Smooth muscle cell (in vitro differentiated cells): ENCODE results near the gene NEUROG1. TPM values are rescaled to one million over a fixed set of nuclear protein-coding genes. Genes with fewer than 3 reads are reported as not detected.

ENCODE experiments used
- DNase-seq: peaks from one replicate; lab custom pipeline; 2025; ENCODE audit not compliant: unreplicated experiment; lab: John Stamatoyannopoulos, UW
- H2AFZ ChIP-seq: fragments of 200-600 bp; sonication (generic); 2 replicates; pipeline ENCODE4 v1.6.0; 2016; ENCODE audit warnings: antibody characterized with exemption, low read depth, mild to moderate bottlenecking
- H3F3A ChIP-seq: fragments of 200-600 bp; sonication (generic); 2 replicates; pipeline ENCODE4 v1.6.0; 2017; ENCODE audit warnings: antibody characterized with exemption, low read depth
- H3K27ac ChIP-seq: fragments of 200-600 bp; sonication (generic); 2 replicates; pipeline ENCODE4 v1.5.1; 2016; ENCODE audit warnings: low read depth, mild to moderate bottlenecking
- H3K27me3 ChIP-seq: fragments of 200-600 bp; sonication (generic); 2 replicates; pipeline ENCODE4 v1.6.1; 2016; ENCODE audit warnings: low read depth, mild to moderate bottlenecking
- H3K36me3 ChIP-seq: fragments of 200-600 bp; sonication (generic); 2 replicates; pipeline ENCODE4 v1.5.1; 2016; ENCODE audit warnings: low read depth
- H3K4me1 ChIP-seq: fragments of 200-600 bp; sonication (generic); 2 replicates; pipeline ENCODE4 v1.5.1; 2016; ENCODE audit warnings: low read depth
- H3K4me2 ChIP-seq: fragments of 200-600 bp; sonication (generic); 2 replicates; pipeline ENCODE4 v1.6.0; 2016; ENCODE audit warnings: mild to moderate bottlenecking
- H3K4me3 ChIP-seq: fragments of 200-600 bp; sonication (generic); 2 replicates; pipeline ENCODE4 v1.5.1; 2016; ENCODE audit warnings: mild to moderate bottlenecking
- H3K79me2 ChIP-seq: fragments of 200-600 bp; sonication (generic); 2 replicates; pipeline ENCODE4 v1.6.0; 2016; ENCODE audit warnings: low read depth, mild to moderate bottlenecking
- H3K9ac ChIP-seq: fragments of 200-600 bp; sonication (generic); 2 replicates; pipeline ENCODE4 v1.6.0; 2016; ENCODE audit warnings: low read depth
- H3K9me3 ChIP-seq: fragments of 200-600 bp; sonication (generic); replicated peaks from 2 replicates; pipeline ENCODE4 v1.5.1; 2016; ENCODE audit warnings: low read depth
- H4K20me1 ChIP-seq: fragments of 200-600 bp; sonication (generic); 2 replicates; pipeline ENCODE4 v1.6.0; 2016; ENCODE audit warnings: low read depth
- WGBS: methylation state at CpG from one replicate; pipeline ENCODE4 v1.1.7; 2016; ENCODE audit warnings: low lambda C conversion rate; 5-methylcytosine and 5-hydroxymethylcytosine counted together
- polyA plus RNA-seq: library from polyadenylated mRNA; unstranded; fragments of >200 nt; fragmentation: Nextera tagmentation; extraction: Ambion mirVana; gene quantifications from 2 replicates; pipeline ENCODE4 v1.2.1, GENCODE V29; 2016
- total RNA-seq: library from RNA; depleted of rRNA; stranded (reverse); fragments of >200 nt; gene quantifications from 2 replicates; pipeline ENCODE4 v1.2.3, GENCODE V29; 2014
- TF ChIP-seq, protein P1 (sequence below): fragments of 200-600 bp; sonication (generic); IDR thresholded peaks from 2 replicates; pipeline ENCODE4 v1.5.1; 2017; ENCODE audit warnings: borderline replicate concordance, mild to moderate bottlenecking, antibody characterized with exemption; ENCODE audit not compliant: insufficient read depth, poor library complexity, severe bottlenecking

Gene NEUROG1
- total and polyA plus RNA-seq, 2 experiments from 2014 or later: not detected

DNA sequence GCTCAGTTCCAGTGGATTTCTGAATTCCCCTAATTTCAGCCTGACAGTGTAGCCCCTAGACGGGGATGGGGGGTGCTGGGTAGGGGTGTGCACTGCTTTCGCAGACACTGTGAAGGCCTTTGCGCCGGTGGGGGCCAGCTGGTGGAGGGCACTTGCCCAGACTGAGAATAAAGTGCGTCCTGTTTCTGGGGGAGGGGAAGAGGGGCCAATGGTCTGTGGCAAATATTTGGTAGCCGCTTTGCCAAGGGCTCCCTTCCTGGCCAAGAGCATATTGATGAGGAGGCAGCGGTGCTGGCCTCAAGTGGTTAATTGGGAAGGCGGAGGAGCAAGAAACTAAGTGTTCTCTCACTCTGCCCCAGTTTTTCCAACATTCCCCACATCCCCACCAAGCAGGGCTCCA lies 41.7 kb upstream of the NEUROG1 start:
- Histone ChIP-seq H3K27me3 (peaks cover 3% of the 10 kb centered on the region), H3K9ac (no peak overlapping the region), H3K4me3 (peak overlapping the region; percentile 68), H4K20me1 (peaks cover 42% of the 10 kb centered on the region), H2AFZ (no peak overlapping the region), H3F3A (peaks cover 32% of the 10 kb centered on the region), H3K4me2 (peak overlapping the region; percentile 93), H3K9me3 (no peaks in the 10 kb centered on the region), H3K36me3 (no peaks in the 10 kb centered on the region), H3K79me2 (peaks cover 23% of the 10 kb centered on the region), H3K4me1 (peaks cover 30% of the 10 kb centered on the region), H3K27ac (peak overlapping the region; percentile 18)
- WGBS: 51% methylated on average over 8 of the region's 8 CpGs
- DNase-seq: no peak
- TF ChIP-seq, protein P1, sequence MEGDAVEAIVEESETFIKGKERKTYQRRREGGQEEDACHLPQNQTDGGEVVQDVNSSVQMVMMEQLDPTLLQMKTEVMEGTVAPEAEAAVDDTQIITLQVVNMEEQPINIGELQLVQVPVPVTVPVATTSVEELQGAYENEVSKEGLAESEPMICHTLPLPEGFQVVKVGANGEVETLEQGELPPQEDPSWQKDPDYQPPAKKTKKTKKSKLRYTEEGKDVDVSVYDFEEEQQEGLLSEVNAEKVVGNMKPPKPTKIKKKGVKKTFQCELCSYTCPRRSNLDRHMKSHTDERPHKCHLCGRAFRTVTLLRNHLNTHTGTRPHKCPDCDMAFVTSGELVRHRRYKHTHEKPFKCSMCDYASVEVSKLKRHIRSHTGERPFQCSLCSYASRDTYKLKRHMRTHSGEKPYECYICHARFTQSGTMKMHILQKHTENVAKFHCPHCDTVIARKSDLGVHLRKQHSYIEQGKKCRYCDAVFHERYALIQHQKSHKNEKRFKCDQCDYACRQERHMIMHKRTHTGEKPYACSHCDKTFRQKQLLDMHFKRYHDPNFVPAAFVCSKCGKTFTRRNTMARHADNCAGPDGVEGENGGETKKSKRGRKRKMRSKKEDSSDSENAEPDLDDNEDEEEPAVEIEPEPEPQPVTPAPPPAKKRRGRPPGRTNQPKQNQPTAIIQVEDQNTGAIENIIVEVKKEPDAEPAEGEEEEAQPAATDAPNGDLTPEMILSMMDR: no peak

DNA sequence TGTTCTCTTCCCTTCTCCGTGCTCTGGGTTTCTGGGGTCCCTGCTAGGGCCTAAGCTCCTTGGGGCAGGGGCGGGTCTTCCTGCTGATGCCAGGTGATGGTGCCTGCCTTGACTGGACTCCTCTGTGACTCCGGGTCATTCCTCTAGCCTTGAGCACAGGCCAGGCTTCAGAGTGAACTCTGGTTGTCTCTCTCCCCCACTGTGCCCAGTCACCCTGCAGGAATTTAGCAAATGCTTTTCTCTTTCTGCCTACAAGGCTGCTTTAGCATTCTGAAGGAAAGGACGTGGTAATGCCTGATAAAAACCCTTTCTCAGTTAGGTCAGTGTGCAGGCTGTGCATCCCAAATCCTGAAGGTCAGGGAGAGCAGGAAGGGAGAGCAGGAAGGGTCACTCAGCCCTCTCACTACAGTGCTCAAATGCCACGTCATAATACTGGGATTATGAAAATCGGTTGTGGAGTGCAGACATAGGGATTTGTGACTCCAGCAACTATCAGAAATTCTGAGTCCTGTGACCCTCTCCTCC lies 40.4 kb upstream of the NEUROG1 start:
- peaks cover 20% of the 10 kb centered on the region for H3K79me2 ChIP-seq
- H4K20me1 ChIP-seq: peaks cover 47% of the 10 kb centered on the region
- H2AFZ ChIP-seq: no peak overlapping the region
- H3K9ac ChIP-seq: no peak overlapping the region
- DNase-seq: no peak
- no peaks in the 10 kb centered on the region for H3K27me3 ChIP-seq
- peaks cover 30% of the 10 kb centered on the region for H3K4me1 ChIP-seq
- peak overlapping the region; percentile 68 for H3K4me3 ChIP-seq
- TF ChIP-seq, protein P1: no peak
- peak overlapping the region; percentile 93 for H3K4me2 ChIP-seq
- WGBS: 25% methylated on average over 6 of the region's 6 CpGs
- H3K36me3 ChIP-seq: no peaks in the 10 kb centered on the region
- no peaks in the 10 kb centered on the region for H3K9me3 ChIP-seq
- peaks cover 40% of the 10 kb centered on the region for H3F3A ChIP-seq
- peak overlapping the region; percentile 18 for H3K27ac ChIP-seq

DNA sequence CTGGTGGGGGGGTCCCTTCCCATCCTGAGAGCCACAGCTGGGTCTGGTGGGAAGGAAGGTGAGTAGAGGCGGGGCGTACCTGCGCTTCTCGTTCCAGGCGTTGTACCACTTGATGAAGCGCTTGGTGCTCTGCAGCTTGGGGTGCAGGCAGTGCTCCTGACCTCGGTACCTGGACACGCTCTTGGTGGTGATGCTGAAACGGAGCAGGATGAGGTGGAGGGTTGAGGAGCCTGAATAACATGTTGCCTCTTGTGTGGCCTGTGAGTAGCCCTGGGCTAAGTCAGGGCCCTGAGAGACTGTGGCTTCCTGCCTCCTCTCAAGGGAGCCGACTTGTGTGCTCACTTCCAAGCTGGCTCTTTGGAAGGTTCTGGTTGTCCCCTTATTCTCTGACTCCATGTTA lies 38.7 kb upstream of the NEUROG1 start:
- no peak overlapping the region for H3K27ac ChIP-seq
- no peak overlapping the region for H3K4me3 ChIP-seq
- H3K4me2 ChIP-seq: no peak overlapping the region
- TF ChIP-seq, protein P1: no peak
- H3K4me1 ChIP-seq: peaks cover 28% of the 10 kb centered on the region
- H4K20me1 ChIP-seq: peaks cover 47% of the 10 kb centered on the region
- H2AFZ ChIP-seq: no peak overlapping the region
- peaks cover 50% of the 10 kb centered on the region for H3F3A ChIP-seq
- H3K9me3 ChIP-seq: no peaks in the 10 kb centered on the region
- H3K36me3 ChIP-seq: no peaks in the 10 kb centered on the region
- 89% methylated on average over 10 of the region's 10 CpGs for WGBS
- H3K9ac ChIP-seq: no peak overlapping the region
- H3K27me3 ChIP-seq: no peaks in the 10 kb centered on the region
- H3K79me2 ChIP-seq: peaks cover 16% of the 10 kb centered on the region
- no peak for DNase-seq

DNA sequence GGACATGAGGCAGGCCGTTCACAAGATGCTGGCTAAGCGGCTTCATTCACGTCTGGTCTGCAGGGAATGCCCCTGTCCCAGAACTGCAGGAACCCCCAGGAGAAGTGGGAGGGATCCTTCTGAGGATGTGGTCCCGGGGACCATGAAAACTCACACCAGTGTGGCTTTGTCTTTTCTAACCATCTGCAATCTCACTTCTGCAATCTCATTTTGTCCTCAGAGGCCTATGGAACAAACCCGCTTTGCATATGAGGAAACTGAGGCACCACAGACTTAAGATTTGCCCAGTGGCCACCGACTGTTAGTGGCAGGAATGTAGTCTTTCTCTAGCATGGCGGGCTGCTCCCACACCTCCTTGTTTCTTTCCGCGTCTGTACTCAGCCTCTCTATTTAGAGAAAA lies 36.1 kb upstream of the NEUROG1 start:
- Histone ChIP-seq H3K9ac (no peak overlapping the region), H4K20me1 (peaks cover 43% of the 10 kb centered on the region), H3K36me3 (no peaks in the 10 kb centered on the region), H3K4me2 (no peak overlapping the region), H3K79me2 (no peaks in the 10 kb centered on the region), H3K9me3 (no peaks in the 10 kb centered on the region), H3K27me3 (no peaks in the 10 kb centered on the region), H3K4me3 (no peak overlapping the region), H3K4me1 (peaks cover 8% of the 10 kb centered on the region), H2AFZ (no peak overlapping the region), H3K27ac (no peak overlapping the region), H3F3A (peaks cover 60% of the 10 kb centered on the region)
- TF ChIP-seq, protein P1: no peak
- WGBS: 82% methylated on average over 9 of the region's 9 CpGs
- DNase-seq: no peak
